AG04449 (cell line): ENCODE results near the gene AGPAT4.
"Not testable (repeated sequence)": the region's sequence is repeated elsewhere in the genome, so short reads cannot be mapped to it uniquely, and the experiment has no call there.

Source experiments
- CTCF ChIA-PET: fragments of 350-600 bp; formaldehyde crosslinking; extraction: SDS; loops from one replicate; lab custom pipeline; 2021; ENCODE audit warnings: antibody characterized with exemption; lab: Yijun Ruan, JAX
- POLR2A ChIA-PET: fragments of 400-600, 350-600 bp; formaldehyde crosslinking; extraction: SDS; loops from one replicate; lab custom pipeline; 2020; ENCODE audit warnings: antibody characterized with exemption, inconsistent platforms; lab: Yijun Ruan, JAX
- DNase-seq: peaks from one replicate; pipeline ENCODE4 v3.0.0-alpha.2; 2010; ENCODE audit warnings: low read depth, low spot score
- H3K4me3 ChIP-seq: 2 replicates; pipeline ENCODE4 v1.5.1; 2011; ENCODE audit warnings: low read depth, mild to moderate bottlenecking, control low read depth, low read length
- CTCF ChIP-seq: IDR thresholded peaks from one replicate; pipeline ENCODE4 v1.5.1; 2011; ENCODE audit warnings: mild to moderate bottlenecking, moderate library complexity, low read length, control low read depth, inconsistent platforms; ENCODE audit not compliant: insufficient read depth; ENCODE audit errors: missing control alignments

AGPAT4 gene, protein sequence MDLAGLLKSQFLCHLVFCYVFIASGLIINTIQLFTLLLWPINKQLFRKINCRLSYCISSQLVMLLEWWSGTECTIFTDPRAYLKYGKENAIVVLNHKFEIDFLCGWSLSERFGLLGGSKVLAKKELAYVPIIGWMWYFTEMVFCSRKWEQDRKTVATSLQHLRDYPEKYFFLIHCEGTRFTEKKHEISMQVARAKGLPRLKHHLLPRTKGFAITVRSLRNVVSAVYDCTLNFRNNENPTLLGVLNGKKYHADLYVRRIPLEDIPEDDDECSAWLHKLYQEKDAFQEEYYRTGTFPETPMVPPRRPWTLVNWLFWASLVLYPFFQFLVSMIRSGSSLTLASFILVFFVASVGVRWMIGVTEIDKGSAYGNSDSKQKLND

GRCh38 chr6:161273752-161274487 is at the start of gene AGPAT4:
AGPAT4 (minus strand) TSS chr6:161274061; CDS start chr6:161232213, 41,848 bp downstream.
- ChIA-PET POLR2A (interaction anchor here (0.6 to 1.6 kb wide), 7 partner anchors 13 to 300 kb away, joined by 3 to 13 read pairs (median 4); no protein-coding TSS in a partner anchor), CTCF (interaction anchor here (1.1 to 2.5 kb wide), 4 partner anchors 97 to 342 kb away, joined by 3 to 7 read pairs (median 5); no protein-coding TSS in a partner anchor)
- peak within 1 kb of the TSS; percentile 88 for H3K4me3 ChIP-seq
- DNase-seq = peak; percentile 89
- TF ChIP-seq CTCF = no peak

DNA sequence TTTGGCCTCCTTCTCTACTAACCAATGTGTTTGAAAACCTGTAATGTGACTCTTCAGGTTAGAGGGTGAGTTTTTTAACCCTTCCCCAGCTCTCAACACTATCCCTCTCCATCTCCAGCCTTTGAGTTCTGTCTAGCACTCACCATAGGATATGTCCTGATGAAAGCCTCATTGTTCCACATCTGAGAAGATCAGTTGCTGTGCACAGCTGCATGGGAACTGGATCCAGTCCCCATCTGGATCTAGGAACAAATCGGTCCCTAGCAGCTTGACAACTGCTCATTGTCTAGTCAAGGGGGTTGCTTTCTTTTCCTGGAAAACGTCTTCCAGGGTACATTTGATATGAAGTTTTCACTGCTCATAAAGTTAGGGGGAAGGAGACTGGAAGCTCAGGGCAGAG is 45.4 kb upstream of the AGPAT4 start:
- POLR2A ChIA-PET = no interaction called here
- no peak for DNase-seq
- H3K4me3 ChIP-seq = no peak overlapping the region
- CTCF ChIA-PET = interaction anchor here (1.0 kb wide), 1 partner anchor 52 kb away, joined by 3 read pairs; no protein-coding TSS in a partner anchor
- TF ChIP-seq CTCF = no peak

- ChIA-PET CTCF (no interaction called here), POLR2A (no interaction called here)
- no peak for TF ChIP-seq CTCF
- DNase-seq = no peak
- H3K4me3 ChIP-seq = no peak overlapping the region
Measured at GRCh38 chr6:161318456-161318855, 44.6 kb upstream of the AGPAT4 start.

- no peak for TF ChIP-seq CTCF
- no peak for DNase-seq
- CTCF ChIA-PET = no interaction called here
Measured at GRCh38 chr6:161316531-161316930, 42.7 kb upstream of the AGPAT4 start.

GRCh38 chr6:161315246-161315917 is 41.5 kb upstream of the AGPAT4 start:
- POLR2A ChIA-PET, H3K4me3 ChIP-seq, CTCF ChIA-PET, DNase-seq: not testable (repeated sequence)

More at GRCh38 chr6:161316531-161316930, 42.7 kb upstream of the AGPAT4 start:
- POLR2A ChIA-PET = no interaction called here
- no peak overlapping the region for H3K4me3 ChIP-seq

DNA sequence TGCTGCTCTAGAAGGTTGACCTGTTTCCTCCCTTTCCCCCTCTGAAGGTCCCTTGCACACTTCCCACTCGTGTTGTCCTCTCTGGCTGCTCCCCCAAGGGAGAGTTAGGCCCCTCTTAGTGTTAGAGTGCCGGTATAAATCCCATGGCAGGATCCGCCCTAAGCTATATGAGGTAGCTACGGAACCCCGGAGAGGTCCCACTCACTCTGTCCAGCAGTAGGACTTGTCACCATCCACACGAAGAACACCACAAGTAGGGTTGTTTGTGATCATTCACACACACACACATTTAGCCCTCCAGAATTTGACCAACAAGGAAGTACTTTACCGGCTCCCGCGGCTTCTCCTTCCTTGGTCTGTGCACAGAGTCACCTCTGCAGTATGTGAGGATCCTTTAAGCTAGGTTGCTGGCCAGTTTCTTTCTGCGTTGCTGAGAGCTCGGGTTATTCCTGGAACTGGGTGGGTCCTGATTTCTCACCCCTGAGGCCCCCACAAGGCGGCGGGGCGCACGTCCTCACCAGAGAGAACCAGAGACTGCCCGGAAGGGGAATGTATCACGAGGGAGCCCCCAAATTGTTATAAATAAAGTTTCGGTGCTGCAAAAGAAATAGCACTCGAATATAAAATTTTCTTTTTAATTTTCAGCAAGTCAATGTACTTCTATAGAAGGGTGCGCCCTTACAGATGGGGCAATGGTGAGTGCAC is 40.8 kb upstream of the AGPAT4 start:
- DNase-seq, CTCF ChIA-PET, POLR2A ChIA-PET, H3K4me3 ChIP-seq: not testable (repeated sequence)
